GM10266 (cell line): Measurements from ENCODE around the gene SLC25A44.
"Not testable (repeated sequence)": the region's sequence is repeated elsewhere in the genome, so short reads cannot be mapped to it uniquely, and the experiment has no call there.

Source experiments
- DNase-seq: peaks from one replicate; pipeline ENCODE4 v3.0.0; 2012; ENCODE audit errors: extremely low spot score
- CTCF ChIP-seq: IDR thresholded peaks from 2 replicates; pipeline ENCODE4 v1.5.1; 2012; ENCODE audit warnings: mild to moderate bottlenecking, low read depth; ENCODE audit not compliant: control insufficient read depth, insufficient read depth; ENCODE audit errors: missing control alignments

SLC25A44 gene

GRCh38 chr1:156180471-156180870 lies 13.4 kb upstream of the SLC25A44 start:
- no peak for DNase-seq
- TF ChIP-seq CTCF, result no peak

DNA sequence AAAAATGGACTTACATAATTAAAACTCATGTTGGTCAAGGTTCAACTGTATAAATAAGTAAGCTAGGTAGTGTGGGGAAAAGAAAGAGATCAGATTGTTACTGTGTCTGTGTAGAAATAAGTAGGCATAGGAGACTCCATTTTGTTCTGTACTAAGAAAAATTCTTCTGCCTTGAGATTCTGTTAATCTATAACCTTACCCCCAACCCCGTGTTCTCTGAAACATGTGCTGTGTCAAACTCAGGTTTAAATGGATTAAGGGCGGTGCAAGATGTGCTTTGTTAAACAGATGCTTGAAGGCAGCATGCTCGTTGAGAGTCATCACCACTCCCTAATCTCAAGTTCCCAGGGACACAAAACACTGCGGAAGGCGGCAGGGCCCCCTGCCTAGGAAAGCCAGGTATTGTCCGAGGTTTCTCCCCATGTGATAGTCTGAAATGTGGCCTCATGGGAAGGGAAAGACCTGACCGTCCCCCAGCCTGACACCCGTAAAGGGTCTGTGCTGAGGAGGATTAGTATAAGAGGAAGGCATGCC lies 12.4 kb upstream of the SLC25A44 start:
- not testable (repeated sequence) for DNase-seq

DNA sequence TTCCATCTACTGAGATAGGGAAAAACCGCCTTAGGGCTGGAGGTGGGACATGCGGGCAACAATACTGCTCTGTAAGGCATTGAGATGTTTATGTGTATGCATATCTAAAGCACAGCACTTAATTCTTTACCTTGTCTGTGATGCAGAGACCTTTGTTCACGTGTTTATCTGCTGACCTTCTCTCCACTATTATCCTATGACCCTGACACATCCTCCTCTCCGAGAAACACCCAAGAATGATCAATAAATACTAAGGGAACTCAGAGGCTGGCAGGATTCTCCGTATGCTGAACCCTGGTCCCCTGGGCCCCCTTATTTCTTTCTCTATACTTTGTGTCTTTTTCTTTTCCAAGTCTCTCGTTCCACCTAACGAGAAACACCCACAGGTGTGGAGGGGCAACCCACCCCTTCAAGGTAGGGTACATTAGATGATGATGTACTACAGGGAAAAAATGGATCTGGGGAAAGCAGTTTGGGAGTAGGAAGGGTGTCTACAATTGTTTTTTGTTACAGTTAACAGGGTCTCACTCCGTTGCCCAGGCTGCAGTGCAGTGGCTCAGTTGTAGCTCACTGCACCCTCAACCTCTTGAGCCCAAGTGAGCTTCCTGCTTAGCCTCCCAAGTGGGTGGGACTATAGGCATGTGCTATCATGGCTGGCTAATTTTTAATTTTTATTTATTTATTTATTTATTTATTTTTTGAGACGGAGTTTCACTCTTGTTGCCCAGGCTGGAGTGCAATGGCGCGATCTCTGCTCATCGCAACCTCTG lies 11.7 kb upstream of the SLC25A44 start:
- not testable (repeated sequence) for DNase-seq

DNA sequence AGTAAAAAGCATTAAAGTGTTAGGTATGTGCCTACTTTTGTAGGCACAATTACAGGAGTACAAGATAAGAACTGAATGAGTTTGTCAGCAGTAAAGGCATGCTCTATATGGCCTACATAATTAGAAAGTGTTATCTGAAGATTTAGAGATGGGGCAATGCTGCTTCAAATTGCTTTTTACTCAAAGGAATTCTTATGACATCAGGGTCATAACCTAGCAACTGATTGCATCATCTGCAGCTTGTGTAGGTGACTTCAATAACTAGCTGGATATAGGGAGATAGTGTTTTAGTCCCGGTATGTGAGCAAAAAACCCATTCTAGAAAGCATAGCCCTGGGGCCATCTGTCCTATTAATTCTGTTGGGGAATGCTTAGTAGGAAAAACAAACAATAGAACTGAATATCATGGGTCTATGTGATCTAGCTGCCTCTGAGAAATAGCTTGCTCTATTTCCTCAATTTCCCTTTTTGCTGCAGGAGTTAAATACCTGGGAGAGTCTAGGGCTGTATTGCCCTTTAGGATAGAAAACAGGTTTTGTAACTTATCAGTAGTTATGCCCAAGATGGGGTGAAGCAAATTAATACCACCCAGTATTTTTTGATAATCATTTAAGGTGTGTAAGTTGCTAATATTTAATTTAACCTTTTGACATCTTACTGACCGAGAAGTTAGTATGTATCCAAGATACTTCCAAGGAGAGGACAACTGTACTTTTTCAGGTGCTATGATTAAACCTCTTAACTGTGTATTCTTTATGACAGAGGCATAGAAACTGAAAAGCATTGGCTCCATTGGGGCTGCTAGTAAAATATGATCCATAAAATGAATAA lies 7.3 kb upstream of the SLC25A44 start:
- DNase-seq, result not testable (repeated sequence)

- not testable (repeated sequence) for DNase-seq
Measured at GRCh38 chr1:156190265-156190664, 3.6 kb upstream of the SLC25A44 start.

DNA sequence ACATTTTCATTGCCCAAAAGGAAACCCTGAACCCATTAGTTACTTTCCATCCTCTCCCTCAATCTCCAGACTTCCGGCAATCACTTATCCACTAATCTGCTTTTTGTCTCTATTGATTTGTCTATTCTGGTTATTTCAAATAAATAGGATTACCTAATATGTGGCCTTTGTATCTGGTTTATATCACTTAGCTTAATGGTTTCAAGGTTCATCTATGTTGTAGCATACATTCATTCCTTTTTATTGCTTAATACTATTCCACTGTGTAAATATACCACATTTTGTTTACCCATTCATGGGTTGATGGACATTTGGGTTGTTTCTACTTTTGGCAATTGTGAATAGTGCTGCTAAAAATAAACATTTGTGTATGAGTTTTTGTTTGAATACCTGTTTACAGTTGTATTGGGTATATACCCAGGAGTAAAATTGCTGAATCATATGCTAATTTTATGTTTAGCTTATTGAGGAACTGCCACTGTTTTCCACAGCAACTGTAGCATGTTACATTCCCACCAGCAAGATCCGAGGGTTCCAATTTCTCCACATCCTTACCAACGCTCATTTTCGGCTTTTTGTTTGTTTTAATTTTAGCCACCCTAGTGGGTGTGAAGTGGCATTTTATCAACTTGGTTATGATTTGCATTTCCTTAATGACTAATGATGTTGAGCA lies 2.5 kb upstream of the SLC25A44 start:
- TF ChIP-seq CTCF, result no peak

DNA sequence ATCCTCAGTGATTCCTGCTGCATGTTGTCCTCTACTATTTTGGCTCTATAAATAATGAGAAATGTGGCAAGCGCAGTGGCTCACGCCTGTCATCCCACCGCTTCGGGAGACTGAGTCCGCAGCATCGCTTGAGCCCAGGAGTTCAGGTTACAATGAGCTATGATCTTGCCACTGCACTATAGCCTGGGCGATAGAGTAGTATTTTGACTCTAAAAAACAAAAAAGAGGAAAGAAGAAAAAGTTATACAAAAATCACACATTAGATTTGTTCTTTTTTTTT lies 756 bp upstream of the SLC25A44 start:
- DNase-seq, result no peak
- no peak for TF ChIP-seq CTCF

More for the DNA sequence above, 2.5 kb upstream of the SLC25A44 start:
- DNase-seq, result no peak

DNA sequence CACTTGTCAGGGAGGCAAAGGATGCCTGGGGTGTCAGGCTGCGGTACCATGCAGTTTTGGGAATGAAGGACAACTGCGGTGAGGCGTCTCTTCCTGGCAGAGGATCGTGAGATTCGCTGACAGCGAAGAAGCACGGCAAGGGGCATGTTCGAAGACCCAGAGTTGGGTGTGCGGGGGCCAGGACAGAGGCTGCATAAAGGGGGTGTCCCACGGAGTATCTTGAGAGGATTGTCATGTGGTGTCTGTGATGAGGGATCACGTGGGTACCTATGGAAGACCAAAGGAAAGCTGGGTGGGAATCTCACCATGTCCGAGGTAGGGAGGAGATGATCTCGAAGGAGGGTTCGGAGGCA lies 372 bp downstream of the SLC25A44 start:
- no peak for DNase-seq
- no peak for TF ChIP-seq CTCF

GRCh38 chr1:156195853-156196252 lies 1.9 kb downstream of the SLC25A44 start:
- DNase-seq, result no peak
- TF ChIP-seq CTCF, result no peak
